ENCODE measurements around the gene TARP.
"Not testable (repeated sequence)": the region's sequence is repeated elsewhere in the genome, so short reads cannot be mapped to it uniquely, and the experiment has no call there.

The TARP gene

GRCh38 chr7:38276096-38276877, 2.9 kb upstream of the TARP start:
- Histone ChIP-seq H3K56ac (ENCODE audit: low read length) (no peak overlapping the region), H2BK5ac (ENCODE audit: low read length) (no peak overlapping the region), H2AK5ac (ENCODE audit: low read length) (no peak overlapping the region), H2BK120ac (ENCODE audit: low read depth, low read length) (no peak overlapping the region), H3K27me3 (ENCODE audit: insufficient read depth, low read length, poor library complexity) (no peaks in the 10 kb centered on the region), H4K5ac (ENCODE audit: low read length) (no peak overlapping the region), H3K18ac (ENCODE audit: low read length) (no peak overlapping the region), H3K23ac (ENCODE audit: low read length) (no peak overlapping the region), H3K4me3 (ENCODE audit: low read length) (no peak overlapping the region), H3K4me1 (ENCODE audit: control insufficient read depth, low read depth, low read length) (no peaks in the 10 kb centered on the region), H3K27ac (ENCODE audit: low read depth, low read length) (no peak overlapping the region), H3K9ac (ENCODE audit: low read length) (no peak overlapping the region), H3K4ac (ENCODE audit: low read depth, low read length) (no peak overlapping the region), H4K8ac (ENCODE audit: low read depth, low read length) (no peak overlapping the region), H2BK15ac (replicated peaks; ENCODE audit: low read depth) (no peak overlapping the region), H3K4me2 (ENCODE audit: low read length) (no peak overlapping the region), H3K79me2 (ENCODE audit: control insufficient read depth, insufficient read depth, low read length) (no peaks in the 10 kb centered on the region), H3K36me3 (ENCODE audit: control insufficient read depth, insufficient read depth, low read length) (no peaks in the 10 kb centered on the region), H3K79me1 (ENCODE audit: low read length) (no peaks in the 10 kb centered on the region)
- no CpG with 5 or more reads among the region's 6 CpGs for WGBS (ENCODE audit: extremely low coverage, insufficient coverage, low lambda C conversion rate)
- DNase-seq, result no peak

GRCh38 chr7:38274927-38275620, 1.6 kb upstream of the TARP start:
- Histone ChIP-seq H2BK15ac (replicated peaks; ENCODE audit: low read depth) (no peak overlapping the region), H3K9ac (ENCODE audit: low read length) (no peak overlapping the region), H3K18ac (ENCODE audit: low read length) (no peak overlapping the region), H3K79me1 (ENCODE audit: low read length) (no peaks in the 10 kb centered on the region), H4K8ac (ENCODE audit: low read depth, low read length) (no peak overlapping the region), H3K4me2 (ENCODE audit: low read length) (no peak overlapping the region), H2BK5ac (ENCODE audit: low read length) (no peak overlapping the region), H3K4me1 (ENCODE audit: control insufficient read depth, low read depth, low read length) (no peaks in the 10 kb centered on the region), H4K5ac (ENCODE audit: low read length) (no peak overlapping the region), H3K79me2 (ENCODE audit: control insufficient read depth, insufficient read depth, low read length) (no peaks in the 10 kb centered on the region), H3K27ac (ENCODE audit: low read depth, low read length) (no peak overlapping the region), H3K36me3 (ENCODE audit: control insufficient read depth, insufficient read depth, low read length) (no peaks in the 10 kb centered on the region), H3K4me3 (ENCODE audit: low read length) (no peak overlapping the region), H3K27me3 (ENCODE audit: insufficient read depth, low read length, poor library complexity) (no peaks in the 10 kb centered on the region), H3K56ac (ENCODE audit: low read length) (no peak overlapping the region), H2BK120ac (ENCODE audit: low read depth, low read length) (no peak overlapping the region), H3K4ac (ENCODE audit: low read depth, low read length) (no peak overlapping the region), H3K23ac (ENCODE audit: low read length) (no peak overlapping the region), H2AK5ac (ENCODE audit: low read length) (no peak overlapping the region)
- no peak for DNase-seq
- 100% methylated on average over 1 of the region's 3 CpGs for WGBS (ENCODE audit: extremely low coverage, insufficient coverage, low lambda C conversion rate)

DNA sequence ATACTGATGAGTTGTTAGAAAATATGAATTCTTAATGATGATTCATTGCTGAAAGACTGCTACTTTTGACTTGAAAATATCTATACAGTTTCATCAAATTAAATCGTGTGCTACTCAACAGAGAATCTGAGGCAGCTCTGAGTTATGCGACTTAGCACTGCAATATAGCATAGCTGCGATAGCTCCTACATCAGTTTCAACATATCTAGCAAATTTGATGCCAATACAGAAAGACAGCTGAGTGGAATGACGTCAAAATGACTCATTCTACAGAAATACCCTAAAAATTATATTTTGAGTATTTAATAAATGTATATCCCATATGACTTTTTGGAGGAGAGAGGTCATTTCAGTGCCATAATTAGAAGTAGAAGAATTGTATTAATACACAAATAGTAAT, 1.1 kb upstream of the TARP start:
- no peaks in the 10 kb centered on the region for H3K79me2 ChIP-seq (ENCODE audit: control insufficient read depth, insufficient read depth, low read length)
- no peaks in the 10 kb centered on the region for H3K27me3 ChIP-seq (ENCODE audit: insufficient read depth, low read length, poor library complexity)
- no peak overlapping the region for H3K4ac ChIP-seq (ENCODE audit: low read depth, low read length)
- DNase-seq, result no peak
- no peak overlapping the region for H4K5ac ChIP-seq (ENCODE audit: low read length)
- no peak overlapping the region for H3K4me3 ChIP-seq (ENCODE audit: low read length)
- H2BK120ac ChIP-seq (ENCODE audit: low read depth, low read length), result no peak overlapping the region
- no peak overlapping the region for H3K4me2 ChIP-seq (ENCODE audit: low read length)
- H4K8ac ChIP-seq (ENCODE audit: low read depth, low read length), result no peak overlapping the region
- no peak overlapping the region for H3K23ac ChIP-seq (ENCODE audit: low read length)
- no peak overlapping the region for H3K27ac ChIP-seq (ENCODE audit: low read depth, low read length)
- no peak overlapping the region for H3K18ac ChIP-seq (ENCODE audit: low read length)
- WGBS (ENCODE audit: extremely low coverage, insufficient coverage, low lambda C conversion rate), result no CpG with 5 or more reads among the region's 4 CpGs
- no peak overlapping the region for H2AK5ac ChIP-seq (ENCODE audit: low read length)
- no peaks in the 10 kb centered on the region for H3K79me1 ChIP-seq (ENCODE audit: low read length)
- H2BK15ac ChIP-seq (replicated peaks; ENCODE audit: low read depth), result no peak overlapping the region
- H3K36me3 ChIP-seq (ENCODE audit: control insufficient read depth, insufficient read depth, low read length), result no peaks in the 10 kb centered on the region
- no peaks in the 10 kb centered on the region for H3K4me1 ChIP-seq (ENCODE audit: control insufficient read depth, low read depth, low read length)
- H3K56ac ChIP-seq (ENCODE audit: low read length), result no peak overlapping the region
- H2BK5ac ChIP-seq (ENCODE audit: low read length), result no peak overlapping the region
- no peak overlapping the region for H3K9ac ChIP-seq (ENCODE audit: low read length)

DNA sequence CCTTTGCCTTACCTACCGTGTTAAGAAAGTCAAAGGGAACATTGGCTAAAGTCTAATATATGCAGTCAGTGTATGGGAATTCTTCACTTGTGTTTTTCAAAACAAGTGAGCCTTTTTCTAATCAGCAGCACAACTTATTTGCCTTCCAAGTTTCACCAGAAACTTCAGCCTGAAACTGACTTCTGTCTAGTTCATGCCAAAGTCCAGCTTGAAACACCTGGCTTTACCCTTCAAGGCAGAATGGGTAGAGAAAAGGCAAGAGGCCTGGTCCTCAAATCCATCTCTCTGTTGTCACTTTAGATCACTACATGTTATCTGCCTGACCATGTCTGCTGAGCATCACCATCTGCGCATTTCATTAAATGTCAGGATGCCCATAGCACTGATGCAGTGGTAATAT, 3.0 kb downstream of the TARP start:
- H3K4ac ChIP-seq (ENCODE audit: low read depth, low read length); H2BK120ac ChIP-seq (ENCODE audit: low read depth, low read length); H3K4me2 ChIP-seq (ENCODE audit: low read length); H3K79me1 ChIP-seq (ENCODE audit: low read length); H3K4me3 ChIP-seq (ENCODE audit: low read length); H3K23ac ChIP-seq (ENCODE audit: low read length); H3K36me3 ChIP-seq (ENCODE audit: control insufficient read depth, insufficient read depth, low read length); H3K56ac ChIP-seq (ENCODE audit: low read length); DNase-seq; H3K79me2 ChIP-seq (ENCODE audit: control insufficient read depth, insufficient read depth, low read length); H2BK5ac ChIP-seq (ENCODE audit: low read length); H2AK5ac ChIP-seq (ENCODE audit: low read length); H4K5ac ChIP-seq (ENCODE audit: low read length); H3K27ac ChIP-seq (ENCODE audit: low read depth, low read length); H4K8ac ChIP-seq (ENCODE audit: low read depth, low read length); H3K18ac ChIP-seq (ENCODE audit: low read length); H2BK15ac ChIP-seq (replicated peaks; ENCODE audit: low read depth); H3K27me3 ChIP-seq (ENCODE audit: insufficient read depth, low read length, poor library complexity); H3K4me1 ChIP-seq (ENCODE audit: control insufficient read depth, low read depth, low read length); H3K9ac ChIP-seq (ENCODE audit: low read length): not testable (repeated sequence)
- WGBS (ENCODE audit: extremely low coverage, insufficient coverage, low lambda C conversion rate), result no CpG with 5 or more reads among the region's 2 CpGs

DNA sequence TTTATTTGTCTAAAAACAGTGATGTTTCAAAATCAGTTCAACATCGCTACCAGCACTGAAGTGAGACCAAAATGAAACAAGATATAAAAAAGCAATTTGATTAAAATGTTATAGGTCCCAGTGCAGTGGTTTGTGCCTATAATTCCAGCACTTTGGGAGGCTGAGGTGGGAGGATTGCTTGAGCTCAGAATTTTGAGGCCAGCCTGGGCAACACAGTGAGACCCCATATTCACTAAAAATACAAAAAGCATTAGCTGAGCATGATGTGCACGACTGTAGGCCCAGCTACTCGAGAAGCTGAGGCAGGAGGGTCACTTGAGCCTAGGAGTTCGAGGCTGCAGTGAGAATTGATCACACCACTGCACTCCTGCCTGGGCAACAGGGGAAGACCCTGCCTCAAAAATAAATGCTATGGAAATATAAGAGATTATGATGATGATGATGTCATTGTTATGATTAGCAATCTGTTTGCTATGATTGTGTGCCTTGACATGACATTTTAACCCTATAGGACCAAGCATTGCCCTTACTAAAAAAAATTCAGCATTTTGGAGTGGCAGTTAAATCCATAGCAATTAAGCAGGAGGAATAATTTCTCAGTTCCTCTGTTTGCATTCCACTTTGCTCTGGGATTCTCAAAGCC, 3.6 kb downstream of the TARP start:
- not testable (repeated sequence) for H3K4me2 ChIP-seq (ENCODE audit: low read length); H2BK5ac ChIP-seq (ENCODE audit: low read length); H4K8ac ChIP-seq (ENCODE audit: low read depth, low read length); H2AK5ac ChIP-seq (ENCODE audit: low read length); H3K36me3 ChIP-seq (ENCODE audit: control insufficient read depth, insufficient read depth, low read length); H3K27ac ChIP-seq (ENCODE audit: low read depth, low read length); H3K79me1 ChIP-seq (ENCODE audit: low read length); H3K9ac ChIP-seq (ENCODE audit: low read length); H3K79me2 ChIP-seq (ENCODE audit: control insufficient read depth, insufficient read depth, low read length); H3K18ac ChIP-seq (ENCODE audit: low read length); H3K27me3 ChIP-seq (ENCODE audit: insufficient read depth, low read length, poor library complexity); H3K56ac ChIP-seq (ENCODE audit: low read length); H2BK15ac ChIP-seq (replicated peaks; ENCODE audit: low read depth); H2BK120ac ChIP-seq (ENCODE audit: low read depth, low read length); H4K5ac ChIP-seq (ENCODE audit: low read length); H3K4me1 ChIP-seq (ENCODE audit: control insufficient read depth, low read depth, low read length); H3K4me3 ChIP-seq (ENCODE audit: low read length); DNase-seq; H3K23ac ChIP-seq (ENCODE audit: low read length); H3K4ac ChIP-seq (ENCODE audit: low read depth, low read length)
- WGBS (ENCODE audit: extremely low coverage, insufficient coverage, low lambda C conversion rate), result no CpG with 5 or more reads among the region's 4 CpGs

Measured in mesendoderm (in vitro differentiated cells).